Suprapubic skin (tissue), 4 donors: ENCODE results near the gene TSEN54. TPM values are rescaled to one million over a fixed set of nuclear protein-coding genes. Genes with fewer than 3 reads are reported as not detected.

Source experiments
- DNase-seq, 2 donors: peaks; one replicate each; pipeline ENCODE4 v3.0.0-alpha.2; 2019; ENCODE audit warnings: low spot score in 2 of 2
- H3K27ac ChIP-seq: fragments of 200-600 bp; sonication (generic); one replicate; pipeline ENCODE4 v1.5.1; 2019
- H3K27me3 ChIP-seq: fragments of 200-600 bp; sonication (generic); one replicate; pipeline ENCODE4 v1.5.1; 2019
- H3K36me3 ChIP-seq: fragments of 200-600 bp; sonication (generic); one replicate; pipeline ENCODE4 v1.5.1; 2019
- H3K4me1 ChIP-seq: fragments of 200-600 bp; sonication (generic); one replicate; pipeline ENCODE4 v1.5.1; 2019
- H3K4me3 ChIP-seq: fragments of 200-600 bp; sonication (generic); one replicate; pipeline ENCODE4 v1.5.1; 2019; ENCODE audit warnings: mild to moderate bottlenecking
- H3K9me3 ChIP-seq: fragments of 200-600 bp; sonication (generic); one replicate; pipeline ENCODE4 v1.5.1; 2019
- EP300 ChIP-seq: sonication (generic); formaldehyde crosslinking; IDR thresholded peaks from one replicate; pipeline ENCODE4 v1.6.1; 2017; ENCODE audit warnings: antibody characterized with exemption
- POLR2A ChIP-seq, 2 donors: fragments of 450-650 bp; IDR thresholded peaks; one replicate each; pipeline ENCODE4 v1.6.1; 2017; ENCODE audit warnings: antibody characterized with exemption in 2 of 2, mild to moderate bottlenecking in 2 of 2, moderate library complexity in 2 of 2
- POLR2AphosphoS5 ChIP-seq, 3 donors: sonication (generic); formaldehyde crosslinking; IDR thresholded peaks; one replicate each; pipeline ENCODE4 v1.6.1; 2017; ENCODE audit warnings: antibody characterized with exemption in 3 of 3
- WGBS: methylation state at CpG from one replicate; pipeline ENCODE4 v1.1.5; 2018; 5-methylcytosine and 5-hydroxymethylcytosine counted together
- total RNA-seq, 4 donors: library from RNA; depleted of rRNA; stranded (reverse); fragments of >200 nt; gene quantifications; one replicate each; pipeline ENCODE4 v1.1.0, GENCODE V29; 2016
- TF ChIP-seq, protein P1 (sequence below), 2 donors: fragments of 200-600 bp in 1 of 2; fragments of 450-650 bp in 1 of 2; sonication (generic) in 1 of 2; IDR thresholded peaks; one replicate each; pipeline ENCODE4 v1.5.1; 2016 to 2019; ENCODE audit warnings: antibody characterized with exemption in 2 of 2, mild to moderate bottlenecking in 1 of 2, moderate library complexity in 1 of 2

The TSEN54 gene
- total RNA-seq, 4 donors from 2014 or later, result 53.9 to 73.5 (median 62.9) TPM

DNA sequence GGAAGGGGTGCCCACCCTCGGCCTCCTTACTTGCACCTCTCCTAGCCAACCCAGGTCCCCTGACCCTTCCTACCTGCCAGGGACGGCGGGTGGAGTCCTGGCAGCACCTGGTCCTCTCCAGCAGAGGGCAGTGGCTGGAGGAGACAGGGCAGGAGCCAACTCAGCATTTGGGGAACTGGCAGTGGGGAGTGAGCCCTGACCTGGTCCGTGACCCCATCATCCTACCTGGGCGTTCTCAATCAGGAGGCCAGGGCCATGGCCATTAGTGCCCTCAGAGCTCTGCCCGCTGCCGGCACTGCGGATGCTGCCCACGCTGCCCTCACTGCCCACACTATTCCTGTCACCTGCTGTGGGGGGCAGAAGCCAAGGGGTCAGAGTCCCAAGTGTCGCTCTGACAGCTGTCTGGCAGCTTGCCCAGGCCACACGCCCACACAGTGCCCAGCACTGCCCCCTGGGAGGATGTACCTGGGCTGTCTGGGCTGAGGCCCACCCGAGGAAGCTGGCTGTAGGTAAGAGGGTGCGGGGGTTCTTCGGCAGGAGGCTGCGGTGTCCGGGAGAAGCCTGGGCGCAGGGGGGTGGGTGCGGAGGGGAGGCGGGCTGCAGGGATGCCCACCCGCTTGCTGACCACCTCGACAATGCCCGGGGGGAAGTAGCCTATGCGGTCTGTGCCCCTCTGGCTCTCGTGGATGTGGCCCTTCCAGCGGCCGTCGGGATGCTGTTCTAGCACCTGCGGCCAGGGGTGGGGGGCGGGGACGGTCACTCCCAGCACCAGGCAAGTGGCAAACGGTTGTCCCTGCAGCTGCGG lies 11.8 kb upstream of the TSEN54 start:
- peaks cover 15% of the 10 kb centered on the region for H3K4me1 ChIP-seq
- H3K4me3 ChIP-seq, result no peak overlapping the region
- no peak overlapping the region for H3K27ac ChIP-seq
- WGBS, result 71% methylated on average over 9 of the region's 32 CpGs
- peaks cover 81% of the 10 kb centered on the region for H3K36me3 ChIP-seq
- H3K9me3 ChIP-seq, result no peaks in the 10 kb centered on the region
- no peaks in the 10 kb centered on the region for H3K27me3 ChIP-seq
- no peak for DNase-seq
- TF ChIP-seq EP300, result no peak
- TF ChIP-seq, protein P1, sequence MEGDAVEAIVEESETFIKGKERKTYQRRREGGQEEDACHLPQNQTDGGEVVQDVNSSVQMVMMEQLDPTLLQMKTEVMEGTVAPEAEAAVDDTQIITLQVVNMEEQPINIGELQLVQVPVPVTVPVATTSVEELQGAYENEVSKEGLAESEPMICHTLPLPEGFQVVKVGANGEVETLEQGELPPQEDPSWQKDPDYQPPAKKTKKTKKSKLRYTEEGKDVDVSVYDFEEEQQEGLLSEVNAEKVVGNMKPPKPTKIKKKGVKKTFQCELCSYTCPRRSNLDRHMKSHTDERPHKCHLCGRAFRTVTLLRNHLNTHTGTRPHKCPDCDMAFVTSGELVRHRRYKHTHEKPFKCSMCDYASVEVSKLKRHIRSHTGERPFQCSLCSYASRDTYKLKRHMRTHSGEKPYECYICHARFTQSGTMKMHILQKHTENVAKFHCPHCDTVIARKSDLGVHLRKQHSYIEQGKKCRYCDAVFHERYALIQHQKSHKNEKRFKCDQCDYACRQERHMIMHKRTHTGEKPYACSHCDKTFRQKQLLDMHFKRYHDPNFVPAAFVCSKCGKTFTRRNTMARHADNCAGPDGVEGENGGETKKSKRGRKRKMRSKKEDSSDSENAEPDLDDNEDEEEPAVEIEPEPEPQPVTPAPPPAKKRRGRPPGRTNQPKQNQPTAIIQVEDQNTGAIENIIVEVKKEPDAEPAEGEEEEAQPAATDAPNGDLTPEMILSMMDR (IDR thresholded peaks at IDR 0.05), result peak in 1 of 2 donors; percentile 60

DNA sequence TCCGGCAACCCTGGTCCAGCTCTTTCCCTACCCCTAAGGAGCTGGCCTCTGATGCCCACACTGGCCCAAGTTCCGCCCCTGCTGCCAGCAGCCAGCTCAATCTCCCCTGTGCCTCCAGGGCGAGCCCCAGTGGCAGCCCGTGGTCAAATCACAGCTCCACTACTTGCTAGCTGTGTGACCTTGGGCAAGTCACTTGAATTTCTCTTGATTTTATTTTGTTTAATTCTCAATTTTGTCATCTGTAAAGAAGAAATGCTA lies 11.2 kb upstream of the TSEN54 start:
- no peak overlapping the region for H3K4me3 ChIP-seq
- H3K27me3 ChIP-seq, result no peaks in the 10 kb centered on the region
- peaks cover 20% of the 10 kb centered on the region for H3K4me1 ChIP-seq
- 89% methylated on average over 4 of the region's 4 CpGs for WGBS
- H3K9me3 ChIP-seq, result no peaks in the 10 kb centered on the region
- DNase-seq, result no peak
- peaks cover 76% of the 10 kb centered on the region for H3K36me3 ChIP-seq
- H3K27ac ChIP-seq, result no peak overlapping the region
- TF ChIP-seq POLR2A (IDR thresholded peaks at IDR 0.05) (no peak), POLR2AphosphoS5 (IDR thresholded peaks at IDR 0.05) (no peak), EP300 (no peak)
- TF ChIP-seq, protein P1 (IDR thresholded peaks at IDR 0.05), result no peak

DNA sequence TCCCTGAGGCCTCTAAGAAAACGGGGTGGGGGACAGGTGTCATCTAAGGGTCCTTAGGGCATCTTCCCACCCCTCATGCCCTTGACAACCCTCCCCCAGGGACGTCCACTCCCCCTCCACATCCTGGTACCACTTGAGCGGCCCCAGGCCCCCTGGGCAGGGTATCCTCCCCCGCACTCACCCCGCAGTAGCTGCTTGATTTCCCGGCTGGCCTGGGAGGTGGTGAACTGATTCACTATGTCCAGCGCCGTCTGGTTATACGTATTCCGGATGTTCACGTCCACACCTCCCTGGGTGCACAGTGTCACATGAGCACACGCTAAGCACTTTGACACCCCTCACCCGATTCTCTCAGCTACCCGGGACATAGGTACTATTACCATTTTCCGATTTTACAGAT lies 10.7 kb upstream of the TSEN54 start:
- Histone ChIP-seq H3K4me3 (no peak overlapping the region), H3K27ac (no peak overlapping the region), H3K36me3 (peaks cover 72% of the 10 kb centered on the region), H3K27me3 (no peaks in the 10 kb centered on the region), H3K9me3 (no peaks in the 10 kb centered on the region), H3K4me1 (peaks cover 25% of the 10 kb centered on the region)
- no peak for DNase-seq
- TF ChIP-seq POLR2AphosphoS5 (IDR thresholded peaks at IDR 0.05) (no peak), POLR2A (IDR thresholded peaks at IDR 0.05) (no peak), EP300 (no peak)
- TF ChIP-seq, protein P1 (IDR thresholded peaks at IDR 0.05), result no peak
- 85% methylated on average over 15 of the region's 15 CpGs for WGBS

DNA sequence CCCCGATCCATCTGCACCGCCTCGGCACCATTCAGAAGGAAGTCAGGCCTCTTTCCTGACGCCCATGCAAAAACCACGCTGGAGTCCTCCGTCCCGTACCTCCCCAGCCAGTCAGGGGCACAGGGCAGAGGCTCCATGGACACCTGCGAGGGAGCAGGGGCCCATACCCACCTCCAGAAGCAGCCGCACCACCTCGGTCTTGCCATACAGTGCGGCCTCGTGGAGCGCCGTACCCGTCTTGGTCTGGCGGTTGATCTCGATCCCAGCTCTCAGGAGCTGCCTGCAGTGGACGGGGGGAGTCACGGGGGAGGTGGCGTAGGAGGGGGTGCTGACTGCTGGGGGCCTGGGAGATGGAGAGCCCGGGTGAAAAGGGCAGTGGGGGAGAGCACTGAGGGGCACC lies 10.2 kb upstream of the TSEN54 start:
- H3K4me1 ChIP-seq, result peaks cover 27% of the 10 kb centered on the region
- H3K27me3 ChIP-seq, result no peaks in the 10 kb centered on the region
- H3K4me3 ChIP-seq, result no peak overlapping the region
- peaks cover 67% of the 10 kb centered on the region for H3K36me3 ChIP-seq
- no peak for TF ChIP-seq EP300
- no peak for TF ChIP-seq POLR2A (IDR thresholded peaks at IDR 0.05)
- TF ChIP-seq, protein P1 (IDR thresholded peaks at IDR 0.05), result no peak
- no peak for TF ChIP-seq POLR2AphosphoS5 (IDR thresholded peaks at IDR 0.05)
- no peaks in the 10 kb centered on the region for H3K9me3 ChIP-seq
- H3K27ac ChIP-seq, result no peak overlapping the region
- 83% methylated on average over 14 of the region's 21 CpGs for WGBS
- no peak for DNase-seq

DNA sequence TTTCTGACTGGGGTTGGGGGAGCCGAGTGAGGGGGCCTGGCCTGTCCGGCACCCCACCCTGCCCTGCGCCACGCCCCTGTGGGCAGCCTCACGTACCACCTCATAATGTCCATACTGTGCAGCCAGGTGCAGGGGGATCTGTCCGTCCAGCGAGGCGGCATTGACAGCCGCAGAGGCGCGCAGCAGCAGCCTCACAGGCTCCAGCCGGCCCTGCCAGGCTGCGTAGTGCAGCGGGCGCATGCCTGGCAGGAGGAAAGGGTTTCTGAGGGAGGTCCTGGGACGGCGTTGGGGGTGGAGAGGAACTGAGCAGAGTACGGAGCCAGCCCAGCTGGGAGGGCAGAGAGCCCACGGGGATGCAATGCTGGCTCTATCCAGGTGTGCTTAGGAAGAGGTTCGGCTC lies 9.4 kb upstream of the TSEN54 start:
- 92% methylated on average over 15 of the region's 20 CpGs for WGBS
- peaks cover 25% of the 10 kb centered on the region for H3K4me1 ChIP-seq
- H3K9me3 ChIP-seq, result no peaks in the 10 kb centered on the region
- no peak for DNase-seq
- TF ChIP-seq POLR2A (IDR thresholded peaks at IDR 0.05) (no peak), POLR2AphosphoS5 (IDR thresholded peaks at IDR 0.05) (no peak), EP300 (no peak)
- TF ChIP-seq, protein P1 (IDR thresholded peaks at IDR 0.05), result no peak
- H3K4me3 ChIP-seq, result no peak overlapping the region
- H3K36me3 ChIP-seq, result peaks cover 59% of the 10 kb centered on the region
- H3K27me3 ChIP-seq, result no peaks in the 10 kb centered on the region
- H3K27ac ChIP-seq, result no peak overlapping the region
